Epithelial cell of proximal tubule (primary cell): ENCODE data around the gene DTNBP1. TPM values are rescaled to one million over a fixed set of nuclear protein-coding genes. Genes with fewer than 3 reads are reported as not detected.

ENCODE experiments used
- DNase-seq: peaks from one replicate; pipeline ENCODE4 v3.0.0-alpha.2; 2011; ENCODE audit warnings: low read depth
- H3K4me3 ChIP-seq: 2 replicates; pipeline ENCODE4 v1.5.1; 2011; ENCODE audit warnings: low read depth, mild to moderate bottlenecking, low read length
- total RNA-seq: library from RNA; depleted of rRNA; stranded (reverse); fragments of >200 nt; gene quantifications from 2 replicates; pipeline ENCODE4 v1.2.3, GENCODE V29; 2015
- TF ChIP-seq, protein P1 (sequence below): conservative IDR thresholded peaks from 2 replicates; pipeline ENCODE4 v1.5.1; 2012; ENCODE audit warnings: low read depth, mild to moderate bottlenecking, low read length

Gene DTNBP1
- total RNA-seq, 1 donor from 2014 or later = 6.3 TPM

DNA sequence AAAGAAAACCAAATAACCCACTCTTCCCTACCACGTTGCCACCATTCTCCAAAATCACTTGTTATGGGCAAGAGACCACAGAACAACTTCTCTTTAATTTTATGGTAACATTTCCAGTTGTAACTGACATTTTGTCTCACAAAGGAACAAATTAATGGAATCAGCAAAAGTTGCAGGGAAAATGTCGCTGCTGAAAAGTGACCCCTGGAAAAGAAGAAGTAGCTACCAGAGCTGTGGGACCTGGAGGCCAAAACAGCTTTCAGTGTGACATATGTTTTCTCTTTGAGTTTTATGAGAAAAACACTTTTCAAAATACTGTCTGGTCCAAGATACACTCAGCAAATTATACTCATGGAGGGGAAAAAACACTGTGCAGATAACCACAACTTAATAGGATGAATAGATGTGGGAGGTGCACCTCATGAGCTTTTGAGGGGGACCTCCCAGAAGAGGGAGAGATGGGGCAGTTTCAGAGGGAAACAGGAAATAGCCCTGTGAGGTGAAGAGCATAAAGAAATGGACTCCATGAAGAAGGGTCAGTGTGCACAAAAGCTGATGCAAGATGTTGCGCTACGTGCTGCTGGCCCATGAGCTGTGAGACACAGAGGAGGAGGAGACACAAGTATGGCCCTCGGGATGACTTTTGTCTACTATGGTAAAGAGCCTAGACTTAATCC, 87.3 kb downstream of the DTNBP1 start:
- TF ChIP-seq, protein P1, sequence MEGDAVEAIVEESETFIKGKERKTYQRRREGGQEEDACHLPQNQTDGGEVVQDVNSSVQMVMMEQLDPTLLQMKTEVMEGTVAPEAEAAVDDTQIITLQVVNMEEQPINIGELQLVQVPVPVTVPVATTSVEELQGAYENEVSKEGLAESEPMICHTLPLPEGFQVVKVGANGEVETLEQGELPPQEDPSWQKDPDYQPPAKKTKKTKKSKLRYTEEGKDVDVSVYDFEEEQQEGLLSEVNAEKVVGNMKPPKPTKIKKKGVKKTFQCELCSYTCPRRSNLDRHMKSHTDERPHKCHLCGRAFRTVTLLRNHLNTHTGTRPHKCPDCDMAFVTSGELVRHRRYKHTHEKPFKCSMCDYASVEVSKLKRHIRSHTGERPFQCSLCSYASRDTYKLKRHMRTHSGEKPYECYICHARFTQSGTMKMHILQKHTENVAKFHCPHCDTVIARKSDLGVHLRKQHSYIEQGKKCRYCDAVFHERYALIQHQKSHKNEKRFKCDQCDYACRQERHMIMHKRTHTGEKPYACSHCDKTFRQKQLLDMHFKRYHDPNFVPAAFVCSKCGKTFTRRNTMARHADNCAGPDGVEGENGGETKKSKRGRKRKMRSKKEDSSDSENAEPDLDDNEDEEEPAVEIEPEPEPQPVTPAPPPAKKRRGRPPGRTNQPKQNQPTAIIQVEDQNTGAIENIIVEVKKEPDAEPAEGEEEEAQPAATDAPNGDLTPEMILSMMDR = no peak

DNA sequence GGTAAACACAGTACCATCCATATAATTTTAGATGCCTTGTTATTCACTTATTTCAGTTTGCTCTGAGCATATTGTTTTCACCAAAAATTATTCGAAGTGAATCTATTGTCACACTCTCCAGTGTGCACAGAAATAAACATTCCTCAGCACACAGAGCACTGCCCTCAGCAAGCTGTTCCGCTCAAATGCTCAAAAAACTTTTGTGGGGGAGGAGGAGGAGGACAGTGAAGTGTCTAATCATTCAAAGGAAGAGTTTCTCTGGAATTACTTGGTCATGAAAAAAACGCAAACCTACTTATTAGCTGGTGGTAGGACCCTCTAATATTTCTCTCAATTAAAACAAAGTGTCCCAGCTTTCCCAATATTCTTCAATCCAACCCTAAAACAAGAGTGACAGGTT, 88.3 kb downstream of the DTNBP1 start:
- no peak for DNase-seq
- no peak overlapping the region for H3K4me3 ChIP-seq
- TF ChIP-seq, protein P1 = no peak

More for the DNA sequence above, 87.3 kb downstream of the DTNBP1 start:
- no peak for DNase-seq
- no peak overlapping the region for H3K4me3 ChIP-seq

DNA sequence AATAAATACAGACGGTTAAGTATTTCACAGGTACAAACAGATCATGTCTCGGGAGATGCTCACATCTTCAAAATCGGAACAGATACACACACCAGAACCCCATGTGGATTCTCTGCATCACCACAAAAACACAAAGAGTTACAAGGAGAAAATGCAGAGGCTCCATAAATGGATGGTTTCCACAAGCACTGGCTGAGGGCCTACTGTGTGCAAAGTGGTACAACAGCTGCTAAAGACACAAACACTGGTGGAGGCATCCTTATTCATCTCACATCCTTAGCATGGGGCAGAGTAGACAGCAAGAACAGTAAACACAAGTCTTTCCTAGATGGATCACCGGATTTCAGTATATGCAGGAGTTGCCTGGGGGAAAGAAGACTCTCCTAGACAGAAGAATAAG, 88.8 kb downstream of the DTNBP1 start:
- TF ChIP-seq, protein P1 = no peak
- H3K4me3 ChIP-seq = no peak overlapping the region
- DNase-seq = no peak

DNA sequence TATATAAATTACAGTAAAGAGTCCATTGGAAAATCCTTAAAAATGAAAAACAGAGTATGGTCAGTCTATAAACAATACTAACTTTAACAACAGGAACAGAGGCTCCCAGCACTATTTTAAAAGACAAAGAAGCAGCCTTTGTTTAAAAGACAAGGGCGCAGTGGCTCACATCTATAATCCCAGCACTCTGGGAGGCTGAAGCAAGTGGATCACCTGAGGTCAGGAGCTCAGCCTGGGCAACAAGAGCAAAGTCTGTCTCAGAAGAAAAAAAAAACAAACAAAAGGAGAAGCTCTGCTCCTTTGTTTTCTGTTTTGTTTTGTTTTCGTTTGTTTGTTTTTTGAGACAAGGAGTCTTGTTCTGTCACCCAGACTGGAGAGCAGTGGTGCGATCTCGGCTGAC, 89.4 kb downstream of the DTNBP1 start:
- TF ChIP-seq, protein P1 = no peak
- no peak overlapping the region for H3K4me3 ChIP-seq
- DNase-seq = no peak

DNA sequence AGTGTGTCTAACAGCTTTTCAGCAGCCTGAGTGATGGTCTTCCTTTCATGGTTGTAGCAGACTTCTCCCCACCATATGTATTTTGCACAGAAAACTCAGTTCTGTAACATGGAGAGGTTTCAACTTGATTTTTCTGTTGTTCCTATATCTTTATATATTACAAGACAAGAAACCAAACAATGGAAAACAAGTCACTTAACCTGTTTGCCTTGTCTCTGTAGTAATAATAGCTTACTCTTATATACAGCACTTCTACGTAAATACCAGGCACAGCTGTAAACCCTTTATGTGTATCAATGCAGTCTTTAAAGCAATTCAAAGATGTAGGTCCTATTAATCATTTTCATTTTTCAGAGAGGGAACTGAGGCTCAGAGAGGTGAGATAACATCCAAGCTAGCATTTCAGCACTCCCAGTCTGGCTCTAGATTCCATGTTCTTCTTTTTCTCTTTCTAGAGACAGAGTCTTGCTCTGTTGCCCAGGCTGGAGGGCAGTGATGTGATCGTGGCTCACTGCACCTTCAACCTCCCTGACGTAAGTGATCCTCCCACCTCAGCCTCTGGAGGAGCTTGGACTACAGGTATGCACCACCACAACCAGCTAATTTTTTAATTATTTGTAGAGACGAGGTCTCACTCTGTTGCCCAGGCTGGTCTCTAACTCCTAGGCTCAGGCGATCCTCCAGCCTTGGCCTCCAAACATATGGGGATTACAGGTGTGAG, 90.4 kb downstream of the DTNBP1 start:
- TF ChIP-seq, protein P1 = no peak
- no peak for DNase-seq
- no peak overlapping the region for H3K4me3 ChIP-seq

DNA sequence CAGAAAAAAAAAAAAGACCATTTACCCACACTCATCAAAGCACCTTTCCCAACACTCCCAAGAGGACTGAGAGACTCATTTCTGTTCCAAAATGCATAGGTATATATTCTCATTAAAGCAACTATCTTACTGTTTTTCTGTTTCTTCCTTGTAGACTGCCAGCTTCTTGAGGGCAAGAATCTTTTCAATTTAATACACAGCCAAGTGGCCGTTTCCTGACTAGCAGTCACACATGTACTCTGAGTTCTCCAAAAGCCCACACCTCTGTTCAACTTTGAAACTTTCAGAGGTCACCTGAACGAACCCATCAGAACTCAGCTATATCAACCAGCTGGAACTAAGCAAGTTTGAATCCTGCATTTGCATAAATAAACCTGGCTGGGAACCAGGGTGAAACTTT, 92.7 kb downstream of the DTNBP1 start:
- DNase-seq = no peak
- H3K4me3 ChIP-seq = no peak overlapping the region
- TF ChIP-seq, protein P1 = no peak
